ENCODE measurements around the gene AKT2. TPM values are rescaled to one million over a fixed set of nuclear protein-coding genes. Genes with fewer than 3 reads are reported as not detected.

The AKT2 gene
- polyA plus RNA-seq, 6 donors from 2014 or later = 24.2 to 34.3 (median 30.8) TPM

DNA sequence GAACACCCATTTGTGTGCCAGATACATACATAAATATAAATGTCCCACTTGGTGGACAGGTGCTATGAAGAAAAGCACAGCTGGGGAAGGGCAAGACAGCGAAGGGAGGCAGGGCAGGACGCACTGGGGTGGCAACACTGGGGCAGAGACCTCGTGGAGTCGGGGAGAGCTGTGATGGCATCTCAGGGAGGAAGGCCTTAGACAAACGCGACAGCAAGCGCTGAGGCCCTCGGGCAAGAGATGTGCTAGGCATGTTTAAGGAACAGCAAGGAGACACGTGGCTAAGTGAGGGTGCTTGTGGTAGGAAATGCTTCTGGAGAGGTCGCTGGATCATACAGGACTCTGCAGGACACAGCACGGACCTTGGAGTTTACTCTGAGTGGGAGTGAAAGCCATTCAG, 35.4 kb downstream of the AKT2 start:
- Mint-ChIP-seq H3K27me3 (no peaks in the 10 kb centered on the region), H3K9me3 (no peaks in the 10 kb centered on the region), H3K4me3 (peak overlapping the region in 1 of 8 donors; percentile 40), H3K27ac (no peak overlapping the region), H3K4me1 (peaks cover 23 to 29% (median 24%) of the 10 kb centered on the region in 3 donors), H3K36me3 (peaks cover 10 to 12% of the 10 kb centered on the region in 2 donors)
- ATAC-seq (ENCODE audit: low read depth in 2 of 2) = no peak
- no peak for DNase-seq

DNA sequence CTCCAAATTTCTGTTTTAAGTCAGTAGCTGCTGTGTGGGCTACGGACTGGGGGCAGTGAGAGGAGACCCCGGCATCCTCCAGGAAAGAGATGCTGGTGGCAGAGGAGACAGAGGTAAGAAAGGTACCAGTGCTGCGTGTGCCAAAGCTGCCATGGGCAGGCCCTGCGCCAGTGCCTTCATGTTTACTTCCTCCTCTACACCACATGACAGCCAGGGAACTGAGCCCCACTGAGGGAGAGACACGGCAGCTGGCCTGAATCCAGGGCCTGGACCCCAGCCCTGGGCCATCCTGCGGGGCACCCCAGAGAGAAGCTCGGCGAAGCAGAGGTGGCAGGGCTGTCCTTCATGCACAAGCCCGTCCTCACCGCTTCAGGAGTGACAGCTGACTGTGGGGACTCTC, 35.9 kb downstream of the AKT2 start:
- Mint-ChIP-seq H3K9me3 (no peaks in the 10 kb centered on the region), H3K4me3 (no peak overlapping the region), H3K27ac (no peak overlapping the region), H3K4me1 (peaks cover 24 to 30% (median 24%) of the 10 kb centered on the region in 3 donors), H3K27me3 (no peaks in the 10 kb centered on the region), H3K36me3 (peaks cover 8 to 12% of the 10 kb centered on the region in 2 donors)
- ATAC-seq (ENCODE audit: low read depth in 2 of 2) = no peak
- DNase-seq = no peak

DNA sequence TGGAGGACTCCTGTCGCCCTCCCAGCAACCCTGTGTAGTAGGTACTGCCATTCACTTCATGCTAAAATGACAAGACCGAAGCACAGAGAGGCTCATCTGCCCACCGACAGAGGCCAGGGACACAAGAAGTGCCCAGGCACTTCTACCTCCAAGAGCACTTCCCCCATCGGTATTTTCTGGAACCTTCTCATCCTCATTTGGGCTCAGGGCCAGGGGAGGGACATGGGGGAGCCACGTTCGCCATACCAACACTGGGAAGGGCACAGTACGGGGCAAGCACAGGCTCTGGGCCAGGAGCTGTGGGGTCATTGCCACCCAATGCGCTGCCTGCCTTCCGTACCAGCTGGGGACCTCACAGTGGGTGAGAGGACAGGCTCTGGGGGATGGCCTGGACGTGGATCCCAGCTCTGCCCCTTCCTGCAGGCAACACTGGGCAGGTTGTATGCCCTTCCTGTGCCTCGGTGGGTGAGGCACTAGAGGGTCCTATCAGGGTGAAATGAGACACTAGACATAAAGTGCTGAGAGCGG, 37.3 kb downstream of the AKT2 start:
- H3K9me3 Mint-ChIP-seq = no peaks in the 10 kb centered on the region
- peak overlapping the region in 1 of 6 donors; percentile 6 for H3K27ac Mint-ChIP-seq
- ATAC-seq (ENCODE audit: low read depth in 2 of 2) (no peak), DNase-seq (no peak)
- peaks cover 24 to 30% (median 24%) of the 10 kb centered on the region in 3 donors for H3K4me1 Mint-ChIP-seq
- no peak overlapping the region for H3K4me3 Mint-ChIP-seq
- H3K27me3 Mint-ChIP-seq = no peaks in the 10 kb centered on the region
- H3K36me3 Mint-ChIP-seq = peaks cover 7 to 12% of the 10 kb centered on the region in 2 donors

DNA sequence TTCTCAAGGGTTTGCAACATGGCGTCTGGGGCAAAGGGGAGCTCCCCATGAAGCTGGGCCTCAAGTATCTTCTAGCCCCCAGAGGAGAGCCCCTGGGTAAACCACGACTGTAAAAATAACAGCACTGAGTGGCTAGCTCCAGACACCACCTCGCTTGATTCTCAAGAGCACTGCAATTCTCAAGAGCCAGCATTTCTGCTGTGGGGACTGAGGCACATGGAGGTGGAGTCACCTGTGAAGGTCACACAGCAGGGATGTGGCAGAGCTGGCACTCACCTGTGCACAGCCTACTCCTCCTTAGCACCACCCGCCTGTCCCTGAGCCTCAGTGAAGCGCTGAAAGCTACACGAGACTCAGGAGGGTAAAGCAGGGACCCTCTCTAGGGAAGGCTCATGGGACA, 38.0 kb downstream of the AKT2 start:
- peaks cover 18 to 24% (median 19%) of the 10 kb centered on the region in 3 donors for H3K4me1 Mint-ChIP-seq
- no peak overlapping the region for H3K4me3 Mint-ChIP-seq
- no peaks in the 10 kb centered on the region for H3K27me3 Mint-ChIP-seq
- H3K36me3 Mint-ChIP-seq = peaks cover under 1 to 7% of the 10 kb centered on the region in 2 donors
- ATAC-seq (ENCODE audit: low read depth in 2 of 2) (no peak), DNase-seq (no peak)
- H3K9me3 Mint-ChIP-seq = no peaks in the 10 kb centered on the region
- H3K27ac Mint-ChIP-seq = peak overlapping the region in 1 of 6 donors; percentile 6

DNA sequence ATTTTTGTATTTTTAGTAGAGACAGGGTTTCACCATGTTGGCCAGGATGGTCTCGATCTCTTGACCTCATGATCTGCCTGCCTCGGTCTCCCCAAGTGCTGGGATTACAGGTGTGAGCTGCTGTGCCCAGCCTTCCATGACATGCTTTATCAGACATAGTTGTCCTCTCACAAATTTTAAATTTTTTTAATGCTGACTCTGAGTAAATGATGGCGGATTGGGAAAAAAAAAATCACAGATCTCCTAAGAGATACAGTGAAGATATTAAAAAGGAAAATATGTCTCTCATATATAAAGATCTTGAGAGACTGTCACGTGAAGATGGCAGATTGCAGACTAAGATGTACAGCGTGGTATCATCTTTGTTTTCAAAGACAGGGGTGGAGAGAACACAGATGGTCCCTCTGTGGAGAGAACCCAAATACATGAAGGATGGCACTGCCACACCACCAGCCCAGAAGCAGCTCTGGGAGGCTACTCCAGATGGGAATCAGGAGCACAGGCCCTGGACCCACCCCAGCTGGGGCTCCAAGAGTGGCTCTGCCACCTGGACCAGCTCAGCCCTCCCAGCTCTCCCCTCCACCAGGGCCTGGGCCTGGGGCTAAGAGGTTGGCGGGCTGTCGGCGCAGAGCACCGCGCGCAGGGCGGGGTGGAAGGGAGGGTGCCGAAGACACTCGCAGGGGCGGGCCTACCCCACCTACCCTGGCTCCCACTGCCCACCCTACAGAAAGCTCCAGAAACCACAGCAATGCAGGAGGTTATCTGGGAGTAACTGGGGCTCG, 38.7 kb downstream of the AKT2 start:
- Mint-ChIP-seq H3K27ac (peak overlapping the region in 3 of 6 donors; percentile 68 to 89 (median 79)), H3K9me3 (no peaks in the 10 kb centered on the region)
- ATAC-seq (ENCODE audit: low read depth in 2 of 2) = no peak

DNA sequence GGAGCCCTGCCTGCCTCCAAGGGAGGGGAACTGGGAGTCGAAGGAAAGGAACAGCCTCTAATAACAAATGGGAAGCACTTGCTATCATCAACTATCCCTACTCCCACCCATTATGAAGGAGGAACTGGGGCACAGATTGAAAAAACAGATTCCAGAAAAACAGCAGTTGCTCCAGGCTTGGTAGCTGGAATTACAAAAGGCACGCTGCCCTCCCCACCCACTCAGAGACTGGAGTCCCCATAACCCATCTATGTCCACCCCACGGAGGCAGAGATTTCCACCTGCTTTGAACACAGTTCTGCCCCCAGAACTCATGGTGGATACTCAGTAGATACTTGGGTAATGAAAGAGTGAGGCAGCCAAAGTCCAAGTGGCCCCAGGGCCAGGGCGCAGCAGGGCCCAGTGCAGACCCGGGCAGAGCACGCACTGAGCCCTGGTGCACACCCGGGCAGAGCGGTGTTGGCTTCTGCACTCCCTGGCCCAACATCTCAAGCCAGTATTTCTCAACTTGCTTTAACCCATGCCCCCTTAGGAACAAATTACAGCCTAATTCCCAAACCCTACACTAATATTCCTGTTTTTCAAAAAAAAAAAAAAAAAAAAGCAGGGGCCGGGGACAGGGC, 39.5 kb downstream of the AKT2 start:
- ATAC-seq (ENCODE audit: low read depth in 2 of 2) (no peak), DNase-seq (no peak)
- no peaks in the 10 kb centered on the region for H3K9me3 Mint-ChIP-seq
- peaks cover 19 to 24% (median 21%) of the 10 kb centered on the region in 3 donors for H3K4me1 Mint-ChIP-seq
- H3K27ac Mint-ChIP-seq = peak overlapping the region in 1 of 6 donors; percentile 20
- H3K27me3 Mint-ChIP-seq = no peaks in the 10 kb centered on the region
- H3K36me3 Mint-ChIP-seq = peaks cover 0 to 9% of the 10 kb centered on the region in 2 donors
- no peak overlapping the region for H3K4me3 Mint-ChIP-seq

More for the DNA sequence above, 38.7 kb downstream of the AKT2 start:
- peaks cover 2 to 3% of the 10 kb centered on the region in 2 donors for H3K36me3 Mint-ChIP-seq
- H3K27me3 Mint-ChIP-seq = no peaks in the 10 kb centered on the region
- H3K4me1 Mint-ChIP-seq = peaks cover 18 to 24% (median 19%) of the 10 kb centered on the region in 3 donors
- H3K4me3 Mint-ChIP-seq = no peak overlapping the region
- no peak for DNase-seq

DNA sequence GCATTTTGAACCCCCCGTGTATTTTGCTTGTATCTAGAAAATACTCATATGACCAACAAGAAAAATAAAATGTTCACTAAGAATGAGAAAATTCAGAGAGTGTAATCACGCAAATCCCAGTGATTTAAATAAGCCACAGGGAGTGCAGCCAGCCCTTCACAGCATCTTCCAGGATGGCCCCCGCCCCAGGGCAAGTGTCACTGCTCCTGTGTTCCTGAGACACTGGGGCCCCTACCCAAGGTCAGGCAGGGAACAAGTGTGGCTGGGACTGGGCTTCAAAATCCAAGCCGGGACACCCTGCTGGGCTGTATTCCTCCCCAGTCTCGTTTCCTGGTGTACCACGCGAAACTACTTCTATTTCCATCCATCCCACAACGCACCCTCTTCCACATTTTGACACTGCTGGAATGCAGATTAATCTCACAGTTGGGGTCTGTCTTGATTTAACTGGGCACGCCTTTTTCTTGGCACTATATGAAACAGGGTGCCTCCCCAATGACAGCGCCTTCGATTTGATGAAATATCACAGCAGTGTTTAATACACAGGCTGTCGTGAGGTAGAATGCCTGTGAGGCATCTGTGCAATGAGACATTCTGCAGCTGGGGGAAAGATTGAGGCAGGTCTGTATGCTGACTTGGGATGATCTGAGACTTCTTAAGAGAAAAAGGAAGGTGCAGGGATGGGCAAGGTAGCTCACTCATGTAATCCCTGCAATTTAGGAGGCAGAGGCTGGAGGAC, 40.4 kb downstream of the AKT2 start:
- peaks cover 0 to 9% of the 10 kb centered on the region in 2 donors for H3K36me3 Mint-ChIP-seq

DNA sequence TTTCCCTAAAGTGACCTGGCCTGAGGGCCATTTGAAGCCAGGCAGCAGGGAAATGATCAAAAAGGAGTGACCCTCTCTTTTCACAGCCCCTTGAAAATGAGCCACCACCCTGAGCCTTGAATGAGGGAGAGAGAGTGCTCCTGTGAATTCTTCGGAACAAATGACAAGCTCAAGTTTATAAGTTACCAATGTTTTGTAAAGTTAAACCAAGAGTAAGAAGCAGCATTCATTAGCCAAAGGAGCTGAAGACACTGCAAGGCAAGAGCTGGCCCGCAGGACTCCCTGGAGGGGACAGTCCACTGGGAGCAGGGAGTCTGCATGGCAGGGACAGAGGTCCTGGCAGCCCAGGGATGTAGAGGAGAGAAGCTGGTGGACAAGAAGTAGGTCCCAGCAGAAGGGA, 42.0 kb downstream of the AKT2 start:
- no peaks in the 10 kb centered on the region for H3K27me3 Mint-ChIP-seq
- no peak for ATAC-seq (ENCODE audit: low read depth in 2 of 2)
- no peak overlapping the region for H3K4me3 Mint-ChIP-seq
- H3K9me3 Mint-ChIP-seq = no peaks in the 10 kb centered on the region
- no peak for DNase-seq
- peaks cover 2 to 13% of the 10 kb centered on the region in 2 donors for H3K36me3 Mint-ChIP-seq
- no peak overlapping the region for H3K27ac Mint-ChIP-seq
- H3K4me1 Mint-ChIP-seq = peaks cover 11 to 19% (median 12%) of the 10 kb centered on the region in 3 donors

More for the DNA sequence above, 40.4 kb downstream of the AKT2 start:
- H3K27ac Mint-ChIP-seq = peak overlapping the region in 2 of 6 donors; percentile 1 to 7
- no peak overlapping the region for H3K4me3 Mint-ChIP-seq
- no peak for ATAC-seq (ENCODE audit: low read depth in 2 of 2)
- no peak for DNase-seq
- peaks cover 17 to 24% (median 19%) of the 10 kb centered on the region in 3 donors for H3K4me1 Mint-ChIP-seq
- no peaks in the 10 kb centered on the region for H3K9me3 Mint-ChIP-seq
- no peaks in the 10 kb centered on the region for H3K27me3 Mint-ChIP-seq

DNA sequence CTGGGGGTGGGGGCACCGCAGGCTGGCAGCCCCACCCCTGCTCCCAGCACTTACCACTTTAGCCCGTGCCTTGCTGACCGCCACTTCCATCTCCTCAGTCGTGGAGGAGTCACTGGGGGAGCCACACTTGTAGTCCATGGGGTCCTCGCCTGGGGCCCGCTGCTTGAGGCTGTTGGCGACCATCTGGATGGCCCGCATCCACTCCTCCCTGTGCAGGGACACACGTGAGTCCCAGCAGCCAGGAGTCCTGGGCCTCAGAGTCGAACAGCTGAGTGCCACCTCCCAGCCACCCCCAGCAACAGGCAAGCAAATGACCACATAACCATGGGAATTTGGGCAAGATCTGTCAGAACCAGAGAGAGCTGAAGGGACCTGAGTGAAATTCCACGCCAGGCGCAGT, 42.7 kb downstream of the AKT2 start:
- Mint-ChIP-seq H3K36me3 (peaks cover 5 to 17% of the 10 kb centered on the region in 2 donors), H3K27me3 (no peaks in the 10 kb centered on the region), H3K9me3 (no peaks in the 10 kb centered on the region), H3K4me1 (peaks cover 9 to 17% (median 10%) of the 10 kb centered on the region in 3 donors), H3K4me3 (no peak overlapping the region), H3K27ac (no peak overlapping the region)
- DNase-seq (no peak), ATAC-seq (ENCODE audit: low read depth in 2 of 2) (no peak)

DNA sequence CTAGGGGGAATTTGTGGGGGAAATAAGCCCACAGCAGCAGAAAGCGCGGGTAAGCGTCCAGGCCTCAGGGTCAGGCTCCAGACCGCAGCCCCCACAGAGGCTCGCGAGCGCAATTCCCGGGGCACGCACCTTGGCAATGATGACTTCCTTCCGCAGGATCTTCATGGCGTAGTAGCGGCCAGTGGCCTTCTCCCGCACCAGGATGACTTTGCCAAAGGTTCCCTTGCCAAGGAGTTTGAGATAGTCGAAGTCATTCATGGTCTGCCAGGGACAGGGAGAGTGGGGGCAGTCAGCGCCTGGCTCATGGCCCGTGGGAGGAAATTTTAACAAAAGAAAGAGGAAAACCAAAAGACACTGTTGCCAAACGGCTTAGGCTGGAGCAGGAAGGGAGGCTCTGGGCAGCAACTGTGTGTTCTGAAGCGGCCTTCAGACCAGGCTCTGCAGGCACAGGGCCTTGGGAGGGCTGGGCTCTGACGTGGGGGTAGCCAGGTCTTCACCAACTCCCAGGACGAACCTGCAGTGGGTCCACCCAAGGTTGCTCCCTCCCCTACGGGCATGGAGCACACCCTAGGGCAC, 43.2 kb downstream of the AKT2 start:
- Mint-ChIP-seq H3K9me3 (no peaks in the 10 kb centered on the region), H3K4me1 (peaks cover 8 to 17% (median 10%) of the 10 kb centered on the region in 3 donors), H3K36me3 (peaks cover 5 to 21% of the 10 kb centered on the region in 2 donors), H3K27me3 (no peaks in the 10 kb centered on the region), H3K4me3 (no peak overlapping the region), H3K27ac (peak overlapping the region in 2 of 6 donors; percentile 26 to 86)
- DNase-seq (no peak), ATAC-seq (ENCODE audit: low read depth in 2 of 2) (no peak)

DNA sequence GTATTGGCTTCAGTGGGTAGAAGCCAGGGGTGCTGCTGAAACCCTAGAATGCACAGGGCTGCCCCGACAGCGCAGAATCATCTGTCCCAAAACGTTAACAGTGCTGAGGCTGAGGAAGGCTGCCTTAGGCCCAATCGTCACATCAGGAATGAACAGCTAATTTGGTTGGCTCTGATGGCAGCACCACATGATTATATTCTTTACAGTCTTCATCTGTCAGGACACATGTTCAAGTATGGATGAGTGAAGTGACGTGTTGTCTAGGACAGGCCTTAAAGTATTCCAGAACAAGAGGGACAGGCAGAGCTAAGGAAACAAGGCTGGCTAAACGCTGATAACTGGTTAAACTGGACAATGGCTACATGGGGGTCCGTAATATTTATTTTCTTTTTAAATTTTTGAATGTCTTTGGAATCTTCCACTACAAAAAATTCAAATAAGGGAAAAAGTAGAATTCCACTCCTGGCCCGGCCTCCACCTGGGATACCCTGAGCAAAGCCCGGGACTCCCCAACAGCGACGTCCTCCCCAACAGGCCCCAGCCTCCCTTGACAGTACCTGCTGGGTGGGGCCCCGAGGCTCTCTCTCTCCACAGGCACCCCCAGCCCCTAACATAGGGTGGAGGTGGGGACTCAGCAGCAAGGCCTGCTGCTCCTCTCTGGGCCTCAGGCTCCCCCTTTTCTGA, 43.9 kb downstream of the AKT2 start:
- no peaks in the 10 kb centered on the region for H3K27me3 Mint-ChIP-seq
- DNase-seq (no peak), ATAC-seq (ENCODE audit: low read depth in 2 of 2) (no peak)
- no peak overlapping the region for H3K27ac Mint-ChIP-seq
- H3K36me3 Mint-ChIP-seq = peaks cover 5 to 26% of the 10 kb centered on the region in 2 donors
- no peak overlapping the region for H3K4me3 Mint-ChIP-seq
- peaks cover 5 to 14% (median 6%) of the 10 kb centered on the region in 3 donors for H3K4me1 Mint-ChIP-seq
- no peaks in the 10 kb centered on the region for H3K9me3 Mint-ChIP-seq

DNA sequence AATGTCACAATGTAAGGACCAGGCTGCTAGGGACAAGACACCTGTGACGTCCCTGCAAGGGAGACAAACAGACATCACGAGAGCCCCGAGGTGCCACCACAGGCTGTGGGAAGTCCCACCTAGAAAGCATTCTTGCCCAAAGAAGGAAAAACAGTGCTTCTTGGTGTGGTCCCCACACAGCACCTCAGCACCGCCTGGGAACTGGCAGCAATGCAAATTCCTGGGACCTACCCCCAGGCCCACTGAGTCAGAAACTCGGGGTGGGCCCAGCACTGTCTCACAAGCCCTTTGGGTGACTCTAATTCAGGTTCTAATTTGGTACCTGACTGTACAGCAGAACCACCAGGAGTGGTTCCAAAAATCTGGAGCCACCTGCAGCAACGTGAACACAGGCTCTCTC, 44.8 kb downstream of the AKT2 start:
- Mint-ChIP-seq H3K27me3 (no peaks in the 10 kb centered on the region), H3K9me3 (no peaks in the 10 kb centered on the region), H3K27ac (no peak overlapping the region), H3K36me3 (peaks cover 5 to 26% of the 10 kb centered on the region in 2 donors), H3K4me1 (peaks cover 3 to 6% (median 5%) of the 10 kb centered on the region in 3 donors), H3K4me3 (no peak overlapping the region)
- ATAC-seq (ENCODE audit: low read depth in 2 of 2) (no peak), DNase-seq (no peak)

Data from naive B cell (primary cell).